Tibial nerve (tissue), 4 donors: ENCODE results near the gene TDP2.

Experiments
- EP300 ChIP-seq, 2 donors: sonication (generic); formaldehyde crosslinking; IDR thresholded peaks; one replicate each; pipeline ENCODE4 v1.6.1; 2017; ENCODE audit warnings: antibody characterized with exemption in 2 of 2, mild to moderate bottlenecking in 1 of 2
- POLR2A ChIP-seq, 2 donors: fragments of 450-650 bp; IDR thresholded peaks; one replicate each; pipeline ENCODE4 v1.6.1; 2017; ENCODE audit warnings: antibody characterized with exemption in 2 of 2, mild to moderate bottlenecking in 2 of 2, moderate library complexity in 2 of 2
- TF ChIP-seq, protein P1 (sequence below), 5 experiments: fragments of 200-600 bp in 3 of 5; fragments of 450-650 bp in 2 of 5; sonication (generic) in 3 of 5; IDR thresholded peaks; one replicate each; pipeline ENCODE4 v1.5.1; 2016 to 2019; ENCODE audit warnings: antibody characterized with exemption in 5 of 5, mild to moderate bottlenecking in 3 of 5, moderate library complexity in 2 of 5

DNA sequence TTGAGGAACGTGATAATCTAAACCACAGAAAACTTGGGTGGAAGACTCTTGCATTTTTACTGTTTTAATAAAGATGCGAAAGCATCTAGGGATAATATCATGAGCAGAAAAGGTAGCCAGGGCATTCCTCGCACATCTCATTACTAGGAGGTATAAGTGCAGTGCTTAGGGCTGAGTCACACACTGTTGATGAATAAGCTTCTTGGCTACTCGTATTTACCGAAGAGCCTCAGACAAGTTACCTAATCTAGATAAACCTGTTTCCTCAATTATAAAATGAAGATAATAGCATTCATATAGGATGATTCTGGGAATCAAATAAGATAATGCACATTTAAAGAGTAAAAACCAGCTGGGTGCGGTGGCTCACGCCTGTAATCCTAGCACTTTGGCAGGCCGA, 19.9 kb downstream of the TDP2 start:
- TF ChIP-seq POLR2A (IDR thresholded peaks at IDR 0.05): no peak
- TF ChIP-seq, protein P1, sequence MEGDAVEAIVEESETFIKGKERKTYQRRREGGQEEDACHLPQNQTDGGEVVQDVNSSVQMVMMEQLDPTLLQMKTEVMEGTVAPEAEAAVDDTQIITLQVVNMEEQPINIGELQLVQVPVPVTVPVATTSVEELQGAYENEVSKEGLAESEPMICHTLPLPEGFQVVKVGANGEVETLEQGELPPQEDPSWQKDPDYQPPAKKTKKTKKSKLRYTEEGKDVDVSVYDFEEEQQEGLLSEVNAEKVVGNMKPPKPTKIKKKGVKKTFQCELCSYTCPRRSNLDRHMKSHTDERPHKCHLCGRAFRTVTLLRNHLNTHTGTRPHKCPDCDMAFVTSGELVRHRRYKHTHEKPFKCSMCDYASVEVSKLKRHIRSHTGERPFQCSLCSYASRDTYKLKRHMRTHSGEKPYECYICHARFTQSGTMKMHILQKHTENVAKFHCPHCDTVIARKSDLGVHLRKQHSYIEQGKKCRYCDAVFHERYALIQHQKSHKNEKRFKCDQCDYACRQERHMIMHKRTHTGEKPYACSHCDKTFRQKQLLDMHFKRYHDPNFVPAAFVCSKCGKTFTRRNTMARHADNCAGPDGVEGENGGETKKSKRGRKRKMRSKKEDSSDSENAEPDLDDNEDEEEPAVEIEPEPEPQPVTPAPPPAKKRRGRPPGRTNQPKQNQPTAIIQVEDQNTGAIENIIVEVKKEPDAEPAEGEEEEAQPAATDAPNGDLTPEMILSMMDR (IDR thresholded peaks at IDR 0.05): no peak
- TF ChIP-seq EP300 (IDR thresholded peaks at IDR 0.05): no peak
